HEK293 (cell line): Measurements from ENCODE around the gene SLC10A2.

ENCODE experiments used
- CTCF ChIA-PET: fragments of 350-600 bp; formaldehyde crosslinking; extraction: SDS; loops from one replicate; lab custom pipeline; 2021; ENCODE audit warnings: antibody characterized with exemption; lab: Yijun Ruan, JAX
- POLR2A ChIA-PET: fragments of 300-600 bp; formaldehyde crosslinking; extraction: SDS; loops from one replicate; lab custom pipeline; 2020; ENCODE audit warnings: antibody characterized with exemption, inconsistent platforms; lab: Yijun Ruan, JAX
- H3K27ac ChIP-seq: fragments of 200-500 bp; sonication (Bioruptor generic); 2 replicates; pipeline ENCODE4 v1.5.1; 2014; ENCODE audit warnings: low read depth, low read length, control low read depth, inconsistent platforms; ENCODE audit errors: extremely low read depth
- H3K36me3 ChIP-seq, 2 experiments: fragments of 200-500 bp in 1 of 2; sonication (Bioruptor generic) in 1 of 2; 1 replicate in 1 of 2; 2 replicates in 1 of 2; pipeline ENCODE4 v1.5.1; 2014 to 2017; ENCODE audit warnings: inconsistent platforms in 2 of 2, low read length in 2 of 2; ENCODE audit not compliant: control insufficient read depth in 2 of 2, insufficient read depth in 1 of 2
- H3K4me1 ChIP-seq: fragments of 200-500 bp; sonication (Bioruptor generic); 2 replicates; pipeline ENCODE4 v1.5.1; 2014; ENCODE audit warnings: mild to moderate bottlenecking, low read length, inconsistent platforms; ENCODE audit not compliant: control insufficient read depth, insufficient read depth
- H3K4me3 ChIP-seq: 2 replicates; pipeline ENCODE4 v1.5.1; 2011; ENCODE audit warnings: low read depth, mild to moderate bottlenecking, control low read depth, low read length, moderate library complexity
- H3K9me3 ChIP-seq: fragments of 200-500 bp; sonication (Bioruptor generic); 2 replicates; pipeline ENCODE4 v1.5.1; 2014; ENCODE audit warnings: low read depth, low read length, inconsistent platforms; ENCODE audit not compliant: control insufficient read depth, insufficient read depth
- FEZF1 ChIP-seq: fragments of 450-650 bp; formaldehyde crosslinking; IDR thresholded peaks from 2 replicates; pipeline ENCODE4 v1.5.1; 2016; ENCODE audit warnings: missing biosample characterization, missing genetic modification characterization
- GLI2 ChIP-seq: fragments of 450-650 bp; formaldehyde crosslinking; IDR thresholded peaks from 2 replicates; pipeline ENCODE4; 2017; ENCODE audit warnings: missing biosample characterization, missing genetic modification characterization, low read depth, borderline replicate concordance
- KLF9 ChIP-seq: fragments of 450-650 bp; formaldehyde crosslinking; IDR thresholded peaks from 2 replicates; pipeline ENCODE4 v1.5.1; 2016; ENCODE audit warnings: missing biosample characterization, missing genetic modification characterization, low read depth
- OSR2 ChIP-seq: fragments of 450-650 bp; formaldehyde crosslinking; IDR thresholded peaks from 2 replicates; pipeline ENCODE4 v1.5.1; 2016; ENCODE audit warnings: missing biosample characterization, missing genetic modification characterization
- TCF7L2 ChIP-seq: IDR thresholded peaks from 2 replicates; pipeline ENCODE4 v1.6.1; 2011; ENCODE audit warnings: low read depth, mild to moderate bottlenecking, inconsistent platforms, low read length, moderate library complexity, borderline replicate concordance
- YY2 ChIP-seq: fragments of 450-650 bp; formaldehyde crosslinking; IDR thresholded peaks from 2 replicates; pipeline ENCODE4 v1.5.1; 2016; ENCODE audit warnings: missing biosample characterization, missing genetic modification characterization
- ZBTB48 ChIP-seq: fragments of 450-650 bp; formaldehyde crosslinking; IDR thresholded peaks from 2 replicates; pipeline ENCODE4 v1.5.1; 2016; ENCODE audit warnings: missing biosample characterization, missing genetic modification characterization
- ZNF138 ChIP-seq: fragments of 450-650 bp; formaldehyde crosslinking; IDR thresholded peaks from 2 replicates; pipeline ENCODE4 v1.5.1; 2016; ENCODE audit warnings: missing biosample characterization, missing genetic modification characterization, borderline replicate concordance
- ZNF174 ChIP-seq: fragments of 450-650 bp; formaldehyde crosslinking; IDR thresholded peaks from 2 replicates; pipeline ENCODE4 v1.5.0; 2017; ENCODE audit warnings: missing biosample characterization, mild to moderate bottlenecking, missing genetic modification characterization
- ZNF2 ChIP-seq: fragments of 450-650 bp; formaldehyde crosslinking; IDR thresholded peaks from 2 replicates; pipeline ENCODE4 v1.5.1; 2016; ENCODE audit warnings: missing biosample characterization, missing genetic modification characterization
- ZNF211 ChIP-seq: fragments of 450-650 bp; formaldehyde crosslinking; IDR thresholded peaks from 2 replicates; pipeline ENCODE4 v1.5.1; 2016; ENCODE audit warnings: low read depth, missing biosample characterization, missing genetic modification characterization
- ZNF23 ChIP-seq: fragments of 450-650 bp; formaldehyde crosslinking; IDR thresholded peaks from 2 replicates; pipeline ENCODE4 v1.5.1; 2016; ENCODE audit warnings: missing biosample characterization, missing genetic modification characterization, borderline replicate concordance
- ZNF292 ChIP-seq: fragments of 450-650 bp; formaldehyde crosslinking; IDR thresholded peaks from 2 replicates; pipeline ENCODE4 v1.5.1; 2016; ENCODE audit warnings: low read depth, missing biosample characterization, missing genetic modification characterization, borderline replicate concordance
- ZNF302 ChIP-seq: fragments of 450-650 bp; formaldehyde crosslinking; IDR thresholded peaks from 2 replicates; pipeline ENCODE4 v1.5.1; 2016; ENCODE audit warnings: missing biosample characterization, missing genetic modification characterization, low read depth
- ZNF341 ChIP-seq: fragments of 450-650 bp; formaldehyde crosslinking; IDR thresholded peaks from 2 replicates; pipeline ENCODE4; 2016; ENCODE audit warnings: low read depth, missing biosample characterization, missing genetic modification characterization
- ZNF404 ChIP-seq: fragments of 450-650 bp; formaldehyde crosslinking; IDR thresholded peaks from 2 replicates; pipeline ENCODE4 v1.5.1; 2017; ENCODE audit warnings: missing biosample characterization, missing genetic modification characterization
- ZNF426 ChIP-seq: fragments of 450-650 bp; formaldehyde crosslinking; IDR thresholded peaks from 2 replicates; pipeline ENCODE4 v1.5.1; 2017; ENCODE audit warnings: missing biosample characterization, missing genetic modification characterization, mild to moderate bottlenecking, inconsistent platforms, moderate library complexity
- ZNF473 ChIP-seq: fragments of 450-650 bp; formaldehyde crosslinking; IDR thresholded peaks from 2 replicates; pipeline ENCODE4 v1.5.1; 2017; ENCODE audit warnings: missing biosample characterization, missing genetic modification characterization
- ZNF701 ChIP-seq: fragments of 450-650 bp; formaldehyde crosslinking; IDR thresholded peaks from 2 replicates; pipeline ENCODE4 v1.5.1; 2016; ENCODE audit warnings: missing biosample characterization, missing genetic modification characterization
- ZNF785 ChIP-seq: fragments of 450-650 bp; formaldehyde crosslinking; IDR thresholded peaks from 2 replicates; pipeline ENCODE4 v1.5.1; 2016; ENCODE audit warnings: missing biosample characterization, missing genetic modification characterization
- TF ChIP-seq, protein P1 (sequence below): sonication (generic); formaldehyde crosslinking; IDR thresholded peaks from 2 replicates; pipeline ENCODE4 v1.8.1; 2022; ENCODE audit warnings: mild to moderate bottlenecking, moderate library complexity, missing genetic modification reagents
- TF ChIP-seq, protein P2 (sequence below): fragments of 450-650 bp; formaldehyde crosslinking; IDR thresholded peaks from 2 replicates; pipeline ENCODE4 v1.5.1; 2016; ENCODE audit warnings: missing biosample characterization, missing genetic modification characterization
- TF ChIP-seq, protein P3 (sequence below): fragments of 450-650 bp; formaldehyde crosslinking; IDR thresholded peaks from 2 replicates; pipeline ENCODE4 v1.5.1; 2016; ENCODE audit warnings: missing biosample characterization, missing genetic modification characterization

The SLC10A2 gene

DNA sequence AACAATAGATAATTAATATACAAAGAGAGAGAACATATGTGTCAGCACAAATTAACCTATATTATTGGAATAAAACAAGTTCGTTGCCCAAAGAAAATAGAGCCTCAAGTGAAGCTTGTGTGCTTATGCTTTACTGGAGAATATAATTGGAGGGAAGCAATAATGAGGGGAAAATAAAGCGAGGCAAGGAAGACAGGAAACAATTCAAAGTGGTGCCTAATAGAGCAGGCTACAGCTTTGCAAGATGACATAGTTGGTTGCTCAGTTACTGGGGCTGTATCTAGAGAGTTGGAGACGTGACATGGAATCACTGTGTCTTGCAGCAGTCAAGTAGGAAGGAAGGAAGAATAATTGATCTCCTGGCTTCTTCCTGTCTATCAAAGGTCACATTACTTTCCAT lies 21.1 kb upstream of the SLC10A2 start (continued):
- TF ChIP-seq ZNF473 (no peak), ZNF302 (tag by site-specific recombination) (no peak)

DNA sequence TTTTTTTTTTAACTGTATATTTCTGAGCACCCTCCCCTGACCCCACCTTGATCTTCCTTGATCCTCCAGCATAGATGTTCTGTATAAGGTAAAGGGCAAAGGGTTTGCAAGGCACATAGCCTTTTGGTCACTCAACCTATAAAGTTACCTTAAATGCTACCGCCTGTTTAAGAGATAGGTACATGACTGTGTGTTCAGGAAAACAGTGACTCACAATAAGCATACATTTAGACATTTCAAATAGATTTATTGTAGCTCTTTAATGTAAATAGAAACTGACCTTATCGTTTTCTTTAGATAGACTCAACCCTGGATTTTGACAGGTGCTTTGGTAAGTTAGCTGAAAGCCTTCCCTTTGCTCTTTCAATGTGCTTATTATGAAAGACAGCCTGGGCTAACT lies 15.2 kb upstream of the SLC10A2 start:
- Histone ChIP-seq H3K9me3 (no peaks in the 10 kb centered on the region), H3K4me1 (no peaks in the 10 kb centered on the region), H3K36me3 (no peaks in the 10 kb centered on the region), H3K27ac (no peak overlapping the region), H3K4me3 (no peak overlapping the region)
- POLR2A ChIA-PET = no interaction called here
- no peak for TF ChIP-seq YY2 (tag by site-specific recombination)
- no peak for TF ChIP-seq ZBTB48 (tag by site-specific recombination)
- TF ChIP-seq FEZF1 (tag by site-specific recombination) = no peak
- no peak for TF ChIP-seq ZNF701 (tag by site-specific recombination)
- CTCF ChIA-PET = interaction anchor here (0.6 kb wide), 1 partner anchor 73 kb away, joined by 4 read pairs; no protein-coding TSS in a partner anchor

DNA sequence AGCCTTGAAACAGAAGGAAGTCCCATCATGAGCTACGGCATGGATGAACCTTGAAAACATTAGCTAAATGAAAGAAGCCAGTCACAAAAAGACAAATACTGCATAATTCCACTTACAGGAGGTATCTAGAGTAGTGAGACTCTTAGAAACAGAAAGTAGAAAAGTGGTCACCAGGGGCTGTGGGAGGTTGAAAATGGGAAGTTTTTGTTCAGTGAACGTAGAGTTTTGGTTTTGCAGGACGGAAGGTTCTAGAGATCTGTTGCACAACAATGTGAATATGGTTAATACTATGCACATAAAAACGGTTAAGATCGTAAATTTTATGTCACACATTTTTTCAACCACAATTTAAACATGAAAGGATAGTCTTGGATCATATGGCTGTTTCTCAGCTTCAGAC lies 11.9 kb upstream of the SLC10A2 start:
- POLR2A ChIA-PET = no interaction called here
- no peaks in the 10 kb centered on the region for H3K4me1 ChIP-seq
- H3K4me3 ChIP-seq = no peak overlapping the region
- no peaks in the 10 kb centered on the region for H3K9me3 ChIP-seq
- CTCF ChIA-PET = no interaction called here
- no peak for TF ChIP-seq ZNF302 (tag by site-specific recombination)
- TF ChIP-seq ZNF211 (tag by site-specific recombination) = no peak
- TF ChIP-seq ZNF785 = no peak
- no peak for TF ChIP-seq ZNF2 (tag by site-specific recombination)
- TF ChIP-seq KLF9 (tag by site-specific recombination) = no peak
- no peak for TF ChIP-seq ZNF138 (tag by site-specific recombination)
- TF ChIP-seq ZNF404 = no peak
- TF ChIP-seq OSR2 (tag by site-specific recombination) = no peak
- TF ChIP-seq, protein P1, sequence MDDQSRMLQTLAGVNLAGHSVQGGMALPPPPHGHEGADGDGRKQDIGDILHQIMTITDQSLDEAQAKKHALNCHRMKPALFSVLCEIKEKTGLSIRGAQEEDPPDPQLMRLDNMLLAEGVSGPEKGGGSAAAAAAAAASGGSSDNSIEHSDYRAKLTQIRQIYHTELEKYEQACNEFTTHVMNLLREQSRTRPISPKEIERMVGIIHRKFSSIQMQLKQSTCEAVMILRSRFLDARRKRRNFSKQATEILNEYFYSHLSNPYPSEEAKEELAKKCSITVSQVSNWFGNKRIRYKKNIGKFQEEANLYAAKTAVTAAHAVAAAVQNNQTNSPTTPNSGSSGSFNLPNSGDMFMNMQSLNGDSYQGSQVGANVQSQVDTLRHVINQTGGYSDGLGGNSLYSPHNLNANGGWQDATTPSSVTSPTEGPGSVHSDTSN (CRISPR knock-in tag) = no peak
- no peak for TF ChIP-seq GLI2 (tag by site-specific recombination)
- TF ChIP-seq ZNF292 (tag by site-specific recombination) = no peak
- TF ChIP-seq, protein P2, sequence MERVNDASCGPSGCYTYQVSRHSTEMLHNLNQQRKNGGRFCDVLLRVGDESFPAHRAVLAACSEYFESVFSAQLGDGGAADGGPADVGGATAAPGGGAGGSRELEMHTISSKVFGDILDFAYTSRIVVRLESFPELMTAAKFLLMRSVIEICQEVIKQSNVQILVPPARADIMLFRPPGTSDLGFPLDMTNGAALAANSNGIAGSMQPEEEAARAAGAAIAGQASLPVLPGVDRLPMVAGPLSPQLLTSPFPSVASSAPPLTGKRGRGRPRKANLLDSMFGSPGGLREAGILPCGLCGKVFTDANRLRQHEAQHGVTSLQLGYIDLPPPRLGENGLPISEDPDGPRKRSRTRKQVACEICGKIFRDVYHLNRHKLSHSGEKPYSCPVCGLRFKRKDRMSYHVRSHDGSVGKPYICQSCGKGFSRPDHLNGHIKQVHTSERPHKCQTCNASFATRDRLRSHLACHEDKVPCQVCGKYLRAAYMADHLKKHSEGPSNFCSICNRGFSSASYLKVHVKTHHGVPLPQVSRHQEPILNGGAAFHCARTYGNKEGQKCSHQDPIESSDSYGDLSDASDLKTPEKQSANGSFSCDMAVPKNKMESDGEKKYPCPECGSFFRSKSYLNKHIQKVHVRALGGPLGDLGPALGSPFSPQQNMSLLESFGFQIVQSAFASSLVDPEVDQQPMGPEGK (tag by site-specific recombination) = no peak
- no peak for TF ChIP-seq ZNF341 (tag by site-specific recombination)
- no peak for TF ChIP-seq ZNF426 (tag by site-specific recombination)
- no peak for TF ChIP-seq ZNF174
- TF ChIP-seq TCF7L2 = no peak
- no peak for TF ChIP-seq ZNF23 (tag by site-specific recombination)
- TF ChIP-seq, protein P3, sequence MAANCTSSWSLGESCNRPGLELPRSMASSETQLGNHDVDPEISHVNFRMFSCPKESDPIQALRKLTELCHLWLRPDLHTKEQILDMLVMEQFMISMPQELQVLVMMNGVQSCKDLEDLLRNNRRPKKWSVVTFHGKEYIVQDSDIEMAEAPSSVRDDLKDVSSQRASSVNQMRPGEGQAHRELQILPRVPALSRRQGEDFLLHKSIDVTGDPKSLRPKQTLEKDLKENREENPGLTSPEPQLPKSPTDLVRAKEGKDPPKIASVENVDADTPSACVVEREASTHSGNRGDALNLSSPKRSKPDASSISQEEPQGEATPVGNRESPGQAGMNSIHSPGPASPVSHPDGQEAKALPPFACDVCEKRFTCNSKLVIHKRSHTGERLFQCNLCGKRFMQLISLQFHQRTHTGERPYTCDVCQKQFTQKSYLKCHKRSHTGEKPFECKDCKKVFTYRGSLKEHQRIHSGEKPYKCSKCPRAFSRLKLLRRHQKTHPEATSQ (tag by site-specific recombination) = no peak
- TF ChIP-seq, all 188 proteins: peak for 0
- no peaks in the 10 kb centered on the region for H3K36me3 ChIP-seq
- H3K27ac ChIP-seq = no peak overlapping the region
